Pancreas (tissue), 10 donors: ENCODE measurements around the gene ALK. TPM values are rescaled to one million over a fixed set of nuclear protein-coding genes. Genes with fewer than 3 reads are reported as not detected.

Experiments used
- ATAC-seq, 4 donors: fragments of 200-7000 bp; cut with Tn5 transposase; one replicate each; pipeline versions ENCODE4 v1.8.0 to v1.9.1; 2020; ENCODE audit warnings: mild to moderate bottlenecking in 4 of 4, moderate library complexity in 4 of 4
- DNase-seq, 6 donors: peaks; one replicate each; pipeline ENCODE4 v3.0.0-alpha.2; 2020
- FAIRE-seq: peaks from 2 replicates; lab custom pipeline; 2012; peaks lifted over from hg19 to GRCh38; lab: Jason Lieb, UNC
- H3K27ac ChIP-seq, 4 donors: fragments of 200-600 bp; sonication (generic); 1 replicate in 3 of 4; 2 replicates in 1 of 4; pipeline versions ENCODE4 v1.5.0 to v1.8.0; 2020
- H3K27me3 ChIP-seq, 4 donors: fragments of 200-600 bp; one replicate each; pipeline ENCODE4 v1.8.0; 2021
- H3K36me3 ChIP-seq, 3 donors: fragments of 200-600 bp; sonication (generic) in 1 of 3; one replicate each; pipeline versions ENCODE4 v1.5.0 to v1.8.0; 2020 to 2021
- H3K4me1 ChIP-seq, 3 donors: fragments of 200-600 bp; one replicate each; pipeline ENCODE4 v1.8.0; 2021
- H3K4me3 ChIP-seq, 4 donors: fragments of 200-600 bp; sonication (generic) in 2 of 4; one replicate each; pipeline versions ENCODE4 v1.5.0 to v1.8.0; 2020 to 2021
- H3K9me3 ChIP-seq, 4 donors: fragments of 200-600 bp; one replicate each; pipeline ENCODE4 v1.8.0; 2021
- CTCF ChIP-seq, 4 donors: fragments of 200-600 bp; sonication (generic) in 3 of 4; IDR thresholded peaks; one replicate each; pipeline versions ENCODE4 v1.5.0 to v1.8.0; 2021; ENCODE audit warnings: antibody characterized with exemption in 4 of 4
- WGBS, 2 donors: extraction: QIAGEN DNeasy Blood & Tissue Kit; methylation state at CpG; one replicate each; pipeline ENCODE4 v1.1.7; 2013; 5-methylcytosine and 5-hydroxymethylcytosine counted together
- intact Hi-C, 3 donors: fragments of 100-400 bp; cut with DNase I; formaldehyde crosslinking; loops; one replicate each; pipeline versions ENCODE4 v1.11.1 to v1.14.2; 2022
- polyA plus RNA-seq, 2 donors: library from polyadenylated mRNA; stranded (reverse); fragments of 200-250 nt; gene quantifications; one replicate each; pipeline ENCODE4 v1.2.3, GENCODE V29; 2013
- total RNA-seq, 6 donors: library from RNA; stranded (reverse); fragmentation: NEBNext Ultra II Directional in 4 of 6; extraction: Animal tissue kit (Norgen Biotek cat#: 25700) in 4 of 6; gene quantifications; one replicate each; pipeline versions ENCODE4 v1.2.1 to v1.2.4, GENCODE V29; 2021 to 2023
- donor health status: healthy with polysubstance abuse.
- donor health status: DM: no; HTN: no; CAD: no; lungs with moderate emphysema.
- donor health status: DM: no; HTN: no; CAD: no.
- donor health status: control.
- donor health status: control.
- donor health status: Bipolar disorder and iron deficiency.
- donor health status: DM: yes; HTN: yes; CAD: no.
- donor health status: DM: no; HTN: no; CAD: no.
- donor health status: DM: no; HTN: no; CAD: no.
- donor health status: DM: yes; HTN: yes; CAD: no.

The ALK gene
- total and polyA plus RNA-seq, 8 donors: 0.05 to 0.17 (median 0.09) TPM; not detected in 2

GRCh38 chr2:29761278-29761677, 160.1 kb downstream of the ALK start:
- H3K4me3 ChIP-seq: no peak overlapping the region
- no peak overlapping the region for H3K27ac ChIP-seq
- no peaks in the 10 kb centered on the region for H3K4me1 ChIP-seq
- H3K27me3 ChIP-seq: no peaks in the 10 kb centered on the region
- WGBS, 2 donors: 84 to 89% methylated on average over 1 of the region's 1 CpG
- H3K36me3 ChIP-seq: no peaks in the 10 kb centered on the region
- ATAC-seq (no peak), FAIRE-seq (no peak), DNase-seq (no peak)
- intact Hi-C loops: no loop called here
- H3K9me3 ChIP-seq: no peaks in the 10 kb centered on the region
- no peak for TF ChIP-seq CTCF (IDR thresholded peaks at IDR 0.05)

- FAIRE-seq: no peak
- WGBS, 2 donors: 94 to 98% methylated on average over 3 of the region's 3 CpGs
- Histone ChIP-seq H3K4me1 (no peaks in the 10 kb centered on the region), H3K27me3 (no peaks in the 10 kb centered on the region), H3K9me3 (no peaks in the 10 kb centered on the region), H3K36me3 (no peaks in the 10 kb centered on the region), H3K4me3 (no peak overlapping the region), H3K27ac (no peak overlapping the region)
- no peak for DNase-seq
- intact Hi-C loops: no loop called here
- no peak for ATAC-seq
- TF ChIP-seq CTCF (IDR thresholded peaks at IDR 0.05): no peak
Measured at GRCh38 chr2:29760008-29760407, 161.4 kb downstream of the ALK start.

GRCh38 chr2:29759360-29759759, 162.0 kb downstream of the ALK start:
- Histone ChIP-seq H3K4me1 (no peaks in the 10 kb centered on the region), H3K27me3 (no peaks in the 10 kb centered on the region), H3K27ac (no peak overlapping the region), H3K4me3 (no peak overlapping the region), H3K9me3 (no peaks in the 10 kb centered on the region), H3K36me3 (no peaks in the 10 kb centered on the region)
- intact Hi-C loops: no loop called here
- 90 to 91% methylated on average over 4 of the region's 4 CpGs for WGBS, 2 donors
- ATAC-seq: no peak
- FAIRE-seq: no peak
- DNase-seq: no peak
- TF ChIP-seq CTCF (IDR thresholded peaks at IDR 0.05): no peak

GRCh38 chr2:29755829-29756228, 165.6 kb downstream of the ALK start:
- no peak for DNase-seq
- no peak for FAIRE-seq
- no peak for TF ChIP-seq CTCF (IDR thresholded peaks at IDR 0.05)
- intact Hi-C loops: no loop called here
- ATAC-seq: no peak
- Histone ChIP-seq H3K4me1 (peaks cover 0 to 5% (median 0%) of the 10 kb centered on the region in 3 donors), H3K27ac (no peak overlapping the region), H3K4me3 (no peak overlapping the region), H3K27me3 (no peaks in the 10 kb centered on the region), H3K36me3 (no peaks in the 10 kb centered on the region), H3K9me3 (no peaks in the 10 kb centered on the region)
- WGBS, 2 donors: 94 to 96% methylated on average over 5 of the region's 5 CpGs

GRCh38 chr2:29755233-29755632, 166.2 kb downstream of the ALK start:
- 94 to 96% methylated on average over 7 of the region's 7 CpGs for WGBS, 2 donors
- H3K4me3 ChIP-seq: no peak overlapping the region
- no peak for FAIRE-seq
- H3K4me1 ChIP-seq: peaks cover 0 to 5% (median 0%) of the 10 kb centered on the region in 3 donors
- intact Hi-C loops: no loop called here
- ATAC-seq: no peak
- H3K9me3 ChIP-seq: no peaks in the 10 kb centered on the region
- H3K36me3 ChIP-seq: no peaks in the 10 kb centered on the region
- H3K27ac ChIP-seq: no peak overlapping the region
- TF ChIP-seq CTCF (IDR thresholded peaks at IDR 0.05): no peak
- H3K27me3 ChIP-seq: no peaks in the 10 kb centered on the region
- no peak for DNase-seq
